NT2/D1 (cell line): ENCODE data around the gene DCUN1D3.

Source experiments
- DNase-seq: peaks from one replicate; pipeline ENCODE4 v3.0.0-alpha.2; 2011; ENCODE audit warnings: low read depth, low spot score
- H3K27me3 ChIP-seq: 2 replicates; pipeline ENCODE4 v1.6.0; 2011; ENCODE audit warnings: mild to moderate bottlenecking; ENCODE audit not compliant: insufficient read length, insufficient read depth
- H3K36me3 ChIP-seq: 2 replicates; pipeline ENCODE4 v1.6.1; 2011; ENCODE audit warnings: mild to moderate bottlenecking, low read length, mixed read lengths; ENCODE audit not compliant: insufficient read depth, insufficient read length
- H3K4me1 ChIP-seq: 2 replicates; pipeline ENCODE4 v1.5.1; 2011; ENCODE audit not compliant: insufficient read depth, insufficient read length
- H3K4me3 ChIP-seq: 2 replicates; pipeline ENCODE4 v1.5.1; 2011; ENCODE audit warnings: low read depth; ENCODE audit not compliant: insufficient read length
- H3K9ac ChIP-seq: 2 replicates; pipeline ENCODE4 v1.6.0; 2011; ENCODE audit warnings: low read depth; ENCODE audit not compliant: insufficient read length
- H3K9me3 ChIP-seq: 2 replicates; pipeline ENCODE4 v1.5.1; 2011; ENCODE audit warnings: mild to moderate bottlenecking, low read length; ENCODE audit not compliant: insufficient read depth
- SUZ12 ChIP-seq: IDR thresholded peaks from 2 replicates; pipeline ENCODE4 v1.6.1; 2011; ENCODE audit not compliant: insufficient read length, insufficient read depth; ENCODE audit errors: extremely low read depth
- YY1 ChIP-seq: IDR thresholded peaks from 2 replicates; pipeline ENCODE4 v1.6.1; 2011; ENCODE audit not compliant: insufficient read length, insufficient read depth
- ZNF274 ChIP-seq: IDR thresholded peaks from 2 replicates; pipeline ENCODE4 v1.6.1; 2011; ENCODE audit warnings: mild to moderate bottlenecking, low read depth, low read length

The DCUN1D3 gene

DNA sequence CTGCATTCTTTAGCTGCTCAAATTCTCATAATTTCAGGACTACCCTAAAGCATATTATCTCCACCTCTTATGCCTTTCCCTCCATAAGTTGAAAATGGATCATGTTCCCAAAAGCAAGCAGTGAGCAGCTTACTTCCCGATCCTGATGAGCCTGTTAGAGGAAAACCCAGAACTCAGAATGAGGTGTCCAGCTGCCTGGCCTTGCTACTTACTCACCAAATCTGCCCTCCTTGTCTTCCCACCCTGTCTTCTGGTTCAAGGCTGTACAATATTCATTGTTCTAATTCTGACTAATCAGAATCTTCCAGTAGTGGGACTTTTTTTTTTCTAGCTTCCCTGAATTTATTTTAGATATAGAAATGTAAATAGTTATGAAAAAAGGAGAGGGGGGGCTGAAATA is 11.2 kb upstream of the DCUN1D3 start:
- Histone ChIP-seq H3K36me3 (peaks cover 2% of the 10 kb centered on the region), H3K9me3 (no peaks in the 10 kb centered on the region), H3K4me1 (peaks cover 2% of the 10 kb centered on the region), H3K9ac (no peak overlapping the region), H3K27me3 (no peaks in the 10 kb centered on the region), H3K4me3 (no peak overlapping the region)
- DNase-seq, result no peak
- TF ChIP-seq SUZ12 (no peak), YY1 (no peak), ZNF274 (no peak)

GRCh38 chr16:20910781-20911321 is 10.7 kb upstream of the DCUN1D3 start:
- Histone ChIP-seq H3K9ac (no peak overlapping the region), H3K36me3 (no peaks in the 10 kb centered on the region), H3K4me3 (no peak overlapping the region), H3K27me3 (no peaks in the 10 kb centered on the region), H3K9me3 (no peaks in the 10 kb centered on the region), H3K4me1 (no peaks in the 10 kb centered on the region)
- TF ChIP-seq ZNF274, result no peak
- no peak for TF ChIP-seq SUZ12
- TF ChIP-seq YY1, result no peak
- DNase-seq, result no peak

- Histone ChIP-seq H3K36me3 (peaks cover 18% of the 10 kb centered on the region), H3K4me3 (no peak overlapping the region), H3K4me1 (no peaks in the 10 kb centered on the region), H3K27me3 (no peaks in the 10 kb centered on the region), H3K9ac (no peak overlapping the region), H3K9me3 (no peaks in the 10 kb centered on the region)
- TF ChIP-seq YY1 (no peak), ZNF274 (no peak), SUZ12 (no peak)
- DNase-seq, result no peak
Observed at GRCh38 chr16:20906341-20907255, 6.4 kb upstream of the DCUN1D3 start.

- H3K4me1 ChIP-seq, result no peaks in the 10 kb centered on the region
- peaks cover 18% of the 10 kb centered on the region for H3K36me3 ChIP-seq
- H3K27me3 ChIP-seq, result no peaks in the 10 kb centered on the region
- no peak overlapping the region for H3K9ac ChIP-seq
- H3K9me3 ChIP-seq, result no peaks in the 10 kb centered on the region
- TF ChIP-seq YY1, result no peak
- no peak for TF ChIP-seq SUZ12
- TF ChIP-seq ZNF274, result no peak
- no peak for DNase-seq
- no peak overlapping the region for H3K4me3 ChIP-seq
Observed at GRCh38 chr16:20905576-20905975, 5.4 kb upstream of the DCUN1D3 start.

GRCh38 chr16:20904507-20905081 is 4.4 kb upstream of the DCUN1D3 start:
- no peak for TF ChIP-seq ZNF274
- no peak for TF ChIP-seq YY1
- no peak for TF ChIP-seq SUZ12
- no peak overlapping the region for H3K4me3 ChIP-seq
- no peak for DNase-seq
- no peaks in the 10 kb centered on the region for H3K4me1 ChIP-seq
- H3K36me3 ChIP-seq, result peaks cover 18% of the 10 kb centered on the region
- H3K27me3 ChIP-seq, result no peaks in the 10 kb centered on the region
- H3K9me3 ChIP-seq, result no peaks in the 10 kb centered on the region
- H3K9ac ChIP-seq, result no peak overlapping the region

GRCh38 chr16:20903899-20904506 is 3.8 kb upstream of the DCUN1D3 start:
- Histone ChIP-seq H3K4me3 (no peak overlapping the region), H3K9me3 (no peaks in the 10 kb centered on the region), H3K4me1 (no peaks in the 10 kb centered on the region), H3K36me3 (peaks cover 18% of the 10 kb centered on the region), H3K9ac (no peak overlapping the region), H3K27me3 (no peaks in the 10 kb centered on the region)
- TF ChIP-seq ZNF274 (no peak), YY1 (no peak), SUZ12 (no peak)
- DNase-seq, result no peak

GRCh38 chr16:20903116-20903898 is 3.1 kb upstream of the DCUN1D3 start:
- no peaks in the 10 kb centered on the region for H3K27me3 ChIP-seq
- no peaks in the 10 kb centered on the region for H3K4me1 ChIP-seq
- H3K9me3 ChIP-seq, result no peaks in the 10 kb centered on the region
- H3K9ac ChIP-seq, result no peak overlapping the region
- no peak overlapping the region for H3K4me3 ChIP-seq
- DNase-seq, result no peak
- H3K36me3 ChIP-seq, result peaks cover 18% of the 10 kb centered on the region
- no peak for TF ChIP-seq YY1
- no peak for TF ChIP-seq SUZ12
- no peak for TF ChIP-seq ZNF274
